Measurements from ENCODE around the gene TRIM24.
"Not testable (repeated sequence)": the region's sequence is repeated elsewhere in the genome, so short reads cannot be mapped to it uniquely, and the experiment has no call there.

The TRIM24 gene

DNA sequence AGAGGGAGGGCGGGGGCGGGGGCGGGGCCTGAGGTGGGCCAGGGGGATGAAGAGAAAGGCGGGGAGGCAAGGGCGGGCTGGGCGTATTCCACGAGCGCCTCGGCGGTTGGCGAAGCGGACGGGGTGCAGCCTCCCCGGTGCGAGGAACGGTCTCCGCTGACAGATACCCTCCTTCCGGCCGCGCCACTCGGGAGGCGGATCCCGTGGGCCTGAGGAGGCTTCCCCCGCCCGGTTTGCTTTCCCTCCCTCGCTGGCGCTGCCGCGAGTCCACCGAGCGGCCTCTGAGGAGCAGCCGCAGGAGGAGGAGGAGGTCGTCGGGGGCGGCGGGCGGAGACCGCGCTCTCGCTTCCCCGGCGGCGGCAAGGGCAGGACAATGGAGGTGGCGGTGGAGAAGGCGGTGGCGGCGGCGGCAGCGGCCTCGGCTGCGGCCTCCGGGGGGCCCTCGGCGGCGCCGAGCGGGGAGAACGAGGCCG is at the start of gene TRIM24:
Gene TRIM24 (plus strand): TSS at position 84 of the 473 bp plus-strand sequence. CDS start 290 bp downstream, at position 374.
- Histone ChIP-seq H3K9me3 (ENCODE audit: low read length) (peaks cover 6% of the 10 kb centered on the region), H2AFZ (ENCODE audit: low read depth, low read length) (peak within 1 kb of the TSS; percentile 85), H3K27me3 (ENCODE audit: insufficient read depth, low read length) (no peaks in the 10 kb centered on the region), H3K36me3 (ENCODE audit: insufficient read depth, low read length) (peaks cover 21% of the 10 kb centered on the region), H3K4me1 (ENCODE audit: insufficient read depth, low read length) (no peaks in the 10 kb centered on the region), H3K4me3 (ENCODE audit: low read length) (peak within 1 kb of the TSS; percentile 88)

DNA sequence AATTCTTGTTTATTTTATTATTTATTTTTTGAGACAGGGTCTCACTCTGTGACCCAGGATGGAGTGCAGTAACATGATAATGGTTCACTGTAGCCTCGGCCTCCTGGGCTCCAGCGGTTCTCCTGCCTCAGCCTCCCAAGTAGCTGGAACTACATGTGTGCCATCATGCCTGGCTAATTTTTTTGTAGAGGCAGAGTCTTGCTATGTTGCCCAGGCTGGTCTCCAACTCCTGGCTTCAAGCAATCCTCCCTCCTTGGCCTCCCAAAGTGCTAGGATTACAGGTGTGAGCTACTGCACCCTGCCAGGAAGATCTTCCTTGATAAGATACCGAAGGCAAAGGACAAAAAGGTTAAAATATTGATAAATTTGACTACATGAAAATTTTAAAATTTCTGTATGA is 48.0 kb upstream of the TRIM24 start:
- not testable (repeated sequence) for H3K36me3 ChIP-seq (ENCODE audit: insufficient read depth, low read length); H3K4me1 ChIP-seq (ENCODE audit: insufficient read depth, low read length); H3K27me3 ChIP-seq (ENCODE audit: insufficient read depth, low read length); H3K9me3 ChIP-seq (ENCODE audit: low read length); H3K4me3 ChIP-seq (ENCODE audit: low read length); H2AFZ ChIP-seq (ENCODE audit: low read depth, low read length)

DNA sequence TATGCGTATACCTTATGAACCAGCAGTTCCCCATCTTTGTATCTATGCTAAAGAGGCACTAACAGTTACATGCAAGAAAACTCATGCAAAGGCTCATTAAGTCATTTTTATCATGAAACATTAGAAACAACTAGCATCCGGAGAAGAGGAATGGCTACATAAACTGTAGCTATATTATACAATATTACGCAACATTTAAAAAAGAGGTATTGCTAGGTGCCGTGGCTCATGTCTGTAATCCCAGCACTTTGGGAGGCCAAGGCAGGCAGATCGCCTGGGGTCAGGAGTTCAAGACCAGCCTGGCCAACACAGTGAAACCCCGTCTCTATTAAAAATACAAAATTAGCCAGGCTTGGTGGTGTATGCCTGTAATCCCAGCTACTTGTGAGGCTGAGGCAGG is 47.1 kb upstream of the TRIM24 start:
- H3K9me3 ChIP-seq (ENCODE audit: low read length); H3K27me3 ChIP-seq (ENCODE audit: insufficient read depth, low read length); H2AFZ ChIP-seq (ENCODE audit: low read depth, low read length); H3K4me3 ChIP-seq (ENCODE audit: low read length); H3K36me3 ChIP-seq (ENCODE audit: insufficient read depth, low read length); H3K4me1 ChIP-seq (ENCODE audit: insufficient read depth, low read length): not testable (repeated sequence)

DNA sequence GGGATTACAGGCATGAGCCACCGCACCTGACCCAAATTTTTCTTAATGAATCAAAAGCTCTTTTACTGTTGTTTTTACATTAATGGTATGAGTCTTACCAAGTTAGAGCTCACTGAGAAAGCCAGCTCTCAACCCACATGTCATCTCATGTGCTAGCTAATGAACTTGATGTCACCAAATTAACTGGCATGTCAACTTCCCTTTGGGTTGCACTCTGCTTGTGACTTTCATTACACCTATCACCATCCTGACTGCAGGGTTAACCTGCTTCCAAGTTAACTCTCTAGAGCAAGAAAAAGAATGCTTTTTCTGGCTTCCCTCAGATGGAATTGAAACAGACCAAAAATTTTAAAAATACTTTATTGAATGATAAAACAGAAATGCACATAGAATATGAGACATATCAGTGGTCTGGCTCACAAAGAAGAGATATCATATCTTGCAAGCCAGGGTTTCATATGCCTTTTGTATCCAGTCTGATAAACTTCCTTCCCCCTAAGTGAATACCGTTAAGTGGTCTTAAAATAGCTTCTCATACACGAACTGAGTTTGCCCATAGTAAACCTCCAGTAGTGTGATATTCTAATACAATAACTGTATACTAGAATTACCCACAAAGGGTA is 42.9 kb upstream of the TRIM24 start:
- no peaks in the 10 kb centered on the region for H3K4me1 ChIP-seq (ENCODE audit: insufficient read depth, low read length)
- H2AFZ ChIP-seq (ENCODE audit: low read depth, low read length), result no peak overlapping the region
- no peaks in the 10 kb centered on the region for H3K36me3 ChIP-seq (ENCODE audit: insufficient read depth, low read length)
- no peaks in the 10 kb centered on the region for H3K9me3 ChIP-seq (ENCODE audit: low read length)
- no peak overlapping the region for H3K4me3 ChIP-seq (ENCODE audit: low read length)
- H3K27me3 ChIP-seq (ENCODE audit: insufficient read depth, low read length), result no peaks in the 10 kb centered on the region

DNA sequence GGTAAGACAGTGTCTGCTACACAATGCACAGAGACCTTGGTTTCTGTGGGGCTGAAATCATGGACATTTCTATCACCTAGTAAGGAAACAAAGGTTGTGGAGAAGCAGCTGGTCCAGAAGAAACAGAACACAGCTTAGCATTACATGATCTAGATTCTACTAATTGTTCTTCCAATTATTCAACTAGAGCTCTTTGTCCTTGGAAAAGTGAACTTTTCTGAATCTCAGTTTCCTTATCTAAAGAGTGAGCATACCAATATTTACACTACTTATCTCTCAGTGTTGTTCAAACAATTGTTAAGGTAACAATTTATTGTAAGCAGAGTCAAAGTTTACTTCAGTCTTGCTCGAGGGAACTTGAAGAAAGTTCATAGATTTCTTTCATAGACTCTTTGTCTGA is 42.3 kb upstream of the TRIM24 start:
- no peak overlapping the region for H3K4me3 ChIP-seq (ENCODE audit: low read length)
- no peaks in the 10 kb centered on the region for H3K4me1 ChIP-seq (ENCODE audit: insufficient read depth, low read length)
- no peaks in the 10 kb centered on the region for H3K27me3 ChIP-seq (ENCODE audit: insufficient read depth, low read length)
- no peaks in the 10 kb centered on the region for H3K9me3 ChIP-seq (ENCODE audit: low read length)
- H2AFZ ChIP-seq (ENCODE audit: low read depth, low read length), result no peak overlapping the region
- no peaks in the 10 kb centered on the region for H3K36me3 ChIP-seq (ENCODE audit: insufficient read depth, low read length)

DNA sequence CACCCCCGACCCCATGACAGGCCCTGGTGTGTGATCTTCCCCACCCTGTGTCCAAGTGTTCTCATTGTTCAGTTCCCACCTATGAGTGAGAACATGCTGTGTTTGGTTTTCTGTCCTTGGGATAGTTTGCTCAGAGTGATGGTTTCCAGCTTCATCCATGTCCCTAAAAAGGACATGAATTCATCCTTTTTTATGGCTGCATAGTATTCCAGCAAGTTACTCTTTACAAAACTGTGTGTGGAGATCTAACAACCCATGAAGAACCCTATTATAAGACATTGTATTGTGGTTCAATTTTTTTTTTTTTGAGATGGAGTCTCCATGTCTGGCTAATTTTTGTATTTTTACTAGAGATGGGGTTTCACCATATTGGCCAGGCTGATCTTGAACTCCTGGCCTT is 41.7 kb upstream of the TRIM24 start:
- not testable (repeated sequence) for H2AFZ ChIP-seq (ENCODE audit: low read depth, low read length); H3K27me3 ChIP-seq (ENCODE audit: insufficient read depth, low read length); H3K4me3 ChIP-seq (ENCODE audit: low read length); H3K36me3 ChIP-seq (ENCODE audit: insufficient read depth, low read length); H3K9me3 ChIP-seq (ENCODE audit: low read length); H3K4me1 ChIP-seq (ENCODE audit: insufficient read depth, low read length)

DNA sequence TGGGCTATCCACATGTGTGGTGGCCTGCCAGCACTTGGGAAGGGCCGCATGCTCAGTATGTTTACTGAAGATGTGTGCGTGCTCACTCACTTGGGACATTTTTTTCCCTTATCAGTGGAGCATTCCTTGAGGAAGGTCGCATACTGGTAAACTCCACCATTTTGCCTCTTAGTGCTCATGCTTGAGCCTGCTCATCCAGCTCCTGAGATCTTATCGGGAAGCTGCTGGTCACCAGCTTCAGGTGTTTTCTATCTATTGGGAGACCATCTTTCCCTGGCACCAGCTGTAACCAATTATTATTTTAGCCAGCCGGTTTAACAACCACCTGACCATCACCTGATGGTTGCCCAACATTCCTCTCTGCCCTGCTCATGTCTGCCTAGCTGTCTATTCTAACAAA is 35.0 kb upstream of the TRIM24 start:
- Histone ChIP-seq H3K9me3 (ENCODE audit: low read length) (peaks cover 14% of the 10 kb centered on the region), H3K27me3 (ENCODE audit: insufficient read depth, low read length) (no peaks in the 10 kb centered on the region), H3K4me1 (ENCODE audit: insufficient read depth, low read length) (no peaks in the 10 kb centered on the region), H3K36me3 (ENCODE audit: insufficient read depth, low read length) (no peaks in the 10 kb centered on the region), H3K4me3 (ENCODE audit: low read length) (no peak overlapping the region), H2AFZ (ENCODE audit: low read depth, low read length) (no peak overlapping the region)

DNA sequence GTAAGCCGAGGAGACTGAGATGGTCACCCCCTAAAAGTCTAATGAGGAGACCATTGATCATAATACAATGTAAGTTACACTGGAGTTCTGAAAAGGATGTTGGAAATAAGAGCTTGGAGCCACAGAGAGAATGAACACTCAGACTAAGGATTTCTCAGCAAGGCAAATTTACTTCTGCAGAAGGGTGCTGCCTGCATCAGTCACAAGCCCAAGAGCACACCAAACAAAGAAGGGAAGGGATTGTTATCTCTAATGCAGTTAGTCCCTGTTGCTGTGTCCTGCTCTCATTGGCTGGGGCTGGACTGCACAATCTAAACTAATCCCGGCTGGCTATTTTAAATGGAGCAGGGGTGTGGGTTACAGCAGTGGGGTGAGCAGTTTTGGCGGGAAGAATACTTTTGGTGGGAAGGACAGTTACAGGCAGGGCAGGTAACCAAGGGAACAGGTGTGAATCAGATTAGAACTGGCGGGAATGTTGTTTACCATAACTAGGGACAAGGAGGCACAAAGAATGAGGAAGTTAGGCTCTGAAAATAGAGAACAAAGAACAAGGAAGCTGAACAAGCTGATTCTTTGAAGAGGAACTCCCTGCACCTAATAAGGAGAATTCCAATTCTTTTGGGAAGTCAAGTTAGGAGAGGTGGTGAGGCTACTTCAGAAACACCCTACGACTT is 30.3 kb upstream of the TRIM24 start:
- Histone ChIP-seq H3K36me3 (ENCODE audit: insufficient read depth, low read length) (no peaks in the 10 kb centered on the region), H3K4me3 (ENCODE audit: low read length) (no peak overlapping the region), H3K27me3 (ENCODE audit: insufficient read depth, low read length) (no peaks in the 10 kb centered on the region), H3K4me1 (ENCODE audit: insufficient read depth, low read length) (no peaks in the 10 kb centered on the region), H3K9me3 (ENCODE audit: low read length) (peaks cover 29% of the 10 kb centered on the region), H2AFZ (ENCODE audit: low read depth, low read length) (no peak overlapping the region)

DNA sequence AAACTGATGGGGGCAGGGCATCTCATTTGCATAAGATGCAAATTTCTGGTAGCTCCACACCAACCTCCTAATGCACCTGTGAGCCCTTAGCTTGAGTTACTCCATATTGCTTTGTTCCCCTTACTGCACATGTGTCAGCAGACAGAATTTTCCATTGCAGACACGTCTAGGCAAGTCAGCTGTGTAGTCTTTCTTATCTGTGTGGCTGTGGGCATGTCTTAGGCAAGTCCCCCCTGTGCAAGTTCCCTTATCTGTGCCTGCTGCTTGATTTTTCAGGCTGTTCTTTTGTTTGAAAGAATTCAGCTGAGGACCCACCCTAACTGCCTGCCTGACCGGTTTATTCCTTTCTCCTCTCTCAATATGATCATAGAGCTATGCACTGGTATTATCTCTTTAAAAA is 28.5 kb upstream of the TRIM24 start:
- Histone ChIP-seq H3K4me3 (ENCODE audit: low read length) (no peak overlapping the region), H3K4me1 (ENCODE audit: insufficient read depth, low read length) (no peaks in the 10 kb centered on the region), H3K36me3 (ENCODE audit: insufficient read depth, low read length) (no peaks in the 10 kb centered on the region), H2AFZ (ENCODE audit: low read depth, low read length) (no peak overlapping the region), H3K9me3 (ENCODE audit: low read length) (peaks cover 25% of the 10 kb centered on the region), H3K27me3 (ENCODE audit: insufficient read depth, low read length) (no peaks in the 10 kb centered on the region)

DNA sequence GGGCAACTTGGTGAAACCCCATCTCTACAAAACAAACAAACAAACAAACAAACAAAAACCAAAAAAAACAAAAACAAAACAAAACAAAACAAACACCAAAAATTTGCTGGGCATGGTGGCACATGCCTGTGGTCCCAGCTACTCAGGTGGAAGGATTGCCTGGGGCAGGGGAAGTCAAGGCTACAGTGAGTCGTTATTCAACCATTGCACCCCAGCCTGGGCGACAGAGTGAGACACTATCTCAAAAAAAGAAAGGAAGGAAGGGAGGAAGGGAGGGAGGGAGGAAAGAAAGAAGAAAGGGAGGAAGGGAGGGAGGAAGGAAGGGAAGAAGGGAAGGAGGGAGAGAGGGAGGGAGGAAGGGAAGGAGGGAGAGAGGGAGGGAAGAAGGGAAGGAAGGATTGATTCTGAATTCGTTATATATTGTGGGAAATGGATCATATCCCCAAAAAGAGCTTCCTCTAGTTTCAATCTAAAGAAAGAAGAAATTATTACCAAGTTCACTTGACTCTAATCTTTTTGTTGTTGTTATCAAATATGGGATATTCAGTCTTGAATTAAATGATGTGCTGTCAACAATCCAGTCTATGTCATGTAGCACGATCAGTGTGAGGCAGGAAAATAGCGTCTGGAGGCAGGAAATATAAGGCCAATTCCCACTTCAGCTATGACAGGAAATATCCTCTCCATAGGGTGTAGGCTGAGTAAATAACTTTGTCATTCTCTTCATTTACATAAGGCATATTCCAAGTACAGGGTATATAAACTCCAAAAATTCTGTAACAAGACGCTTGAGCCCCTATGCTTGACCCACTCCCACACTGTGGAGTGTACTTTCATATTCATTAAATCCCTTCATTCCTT is 26.2 kb upstream of the TRIM24 start:
- Histone ChIP-seq H3K4me1 (ENCODE audit: insufficient read depth, low read length) (no peaks in the 10 kb centered on the region), H3K9me3 (ENCODE audit: low read length) (peaks cover 25% of the 10 kb centered on the region), H2AFZ (ENCODE audit: low read depth, low read length) (no peak overlapping the region), H3K27me3 (ENCODE audit: insufficient read depth, low read length) (no peaks in the 10 kb centered on the region), H3K4me3 (ENCODE audit: low read length) (no peak overlapping the region), H3K36me3 (ENCODE audit: insufficient read depth, low read length) (no peaks in the 10 kb centered on the region)

DNA sequence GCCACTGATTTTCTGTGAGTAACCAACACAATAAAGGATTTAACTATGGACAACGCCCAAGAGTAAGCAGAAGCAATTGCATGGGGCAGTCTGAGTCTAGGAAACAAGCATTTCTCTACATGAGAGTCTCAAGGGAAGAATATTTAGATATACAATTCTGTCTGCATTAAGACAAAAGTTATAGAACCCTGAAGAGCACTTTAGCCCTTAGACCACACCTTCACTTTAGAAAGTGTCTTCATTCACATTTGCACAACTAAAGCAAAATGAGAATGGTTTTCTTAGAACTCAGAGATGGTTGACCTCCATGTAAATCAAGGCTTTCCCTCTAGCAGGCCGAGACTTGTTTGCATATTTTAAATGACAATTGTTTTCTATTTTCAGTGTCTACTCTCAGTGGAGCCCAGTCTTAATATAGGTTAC is 25.5 kb upstream of the TRIM24 start:
- Histone ChIP-seq H3K27me3 (ENCODE audit: insufficient read depth, low read length) (no peaks in the 10 kb centered on the region), H2AFZ (ENCODE audit: low read depth, low read length) (no peak overlapping the region), H3K36me3 (ENCODE audit: insufficient read depth, low read length) (no peaks in the 10 kb centered on the region), H3K4me1 (ENCODE audit: insufficient read depth, low read length) (no peaks in the 10 kb centered on the region), H3K9me3 (ENCODE audit: low read length) (peaks cover 24% of the 10 kb centered on the region), H3K4me3 (ENCODE audit: low read length) (no peak overlapping the region)

DNA sequence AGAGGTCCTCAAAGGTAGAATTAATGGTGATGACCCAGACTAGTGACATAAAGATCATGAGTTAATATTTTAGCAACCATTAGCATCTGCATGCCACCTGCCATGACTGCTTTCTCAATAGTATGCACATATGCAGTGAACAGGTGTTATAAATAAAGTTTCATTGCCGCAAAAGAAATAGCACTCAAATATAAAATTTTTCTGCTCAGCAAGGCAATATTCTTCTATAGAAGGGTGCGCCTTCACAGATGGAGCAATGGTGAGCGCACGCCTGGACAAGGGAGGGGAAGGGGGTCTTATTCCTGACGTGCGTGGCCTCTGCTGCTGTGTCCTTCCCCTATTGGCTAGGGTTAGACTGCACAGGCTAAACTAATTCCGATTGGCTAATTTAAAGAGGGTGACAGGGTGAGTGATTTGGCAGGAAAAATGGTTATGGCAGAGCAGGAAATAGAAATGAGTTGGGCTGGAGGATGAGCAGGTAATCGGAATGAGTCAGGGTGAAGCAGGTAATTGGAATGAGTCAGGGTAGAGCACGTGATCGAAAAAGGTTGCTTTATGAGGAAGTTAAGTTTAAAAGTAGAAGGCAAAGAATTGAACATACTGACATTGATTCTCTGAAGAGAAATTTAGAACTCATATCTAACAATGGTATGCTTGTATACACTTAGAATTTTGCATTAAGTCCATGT is 24.7 kb upstream of the TRIM24 start:
- no peaks in the 10 kb centered on the region for H3K27me3 ChIP-seq (ENCODE audit: insufficient read depth, low read length)
- peaks cover 17% of the 10 kb centered on the region for H3K9me3 ChIP-seq (ENCODE audit: low read length)
- H3K36me3 ChIP-seq (ENCODE audit: insufficient read depth, low read length), result no peaks in the 10 kb centered on the region
- no peaks in the 10 kb centered on the region for H3K4me1 ChIP-seq (ENCODE audit: insufficient read depth, low read length)
- no peak overlapping the region for H2AFZ ChIP-seq (ENCODE audit: low read depth, low read length)
- no peak overlapping the region for H3K4me3 ChIP-seq (ENCODE audit: low read length)

DNA sequence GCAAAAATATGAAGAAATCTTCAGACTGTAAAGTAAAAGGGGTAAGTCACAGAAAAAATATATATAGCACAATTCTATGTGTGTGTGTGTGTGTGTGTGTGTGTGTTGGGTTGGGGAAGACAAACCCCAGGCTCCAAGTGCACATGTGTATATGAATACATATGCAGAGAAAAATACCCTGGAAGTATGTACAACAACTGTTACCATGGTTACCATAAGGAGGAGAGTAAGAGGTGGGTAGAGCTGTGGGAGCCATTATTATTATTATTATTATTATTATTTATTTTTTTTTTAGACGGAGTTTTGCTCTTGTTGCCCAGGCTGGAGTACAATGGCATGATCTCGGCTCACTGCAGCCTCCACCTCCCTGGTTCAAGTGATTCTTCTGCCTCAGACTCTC is 23.7 kb upstream of the TRIM24 start:
- Histone ChIP-seq H3K36me3 (ENCODE audit: insufficient read depth, low read length) (no peaks in the 10 kb centered on the region), H2AFZ (ENCODE audit: low read depth, low read length) (no peak overlapping the region), H3K27me3 (ENCODE audit: insufficient read depth, low read length) (no peaks in the 10 kb centered on the region), H3K4me1 (ENCODE audit: insufficient read depth, low read length) (no peaks in the 10 kb centered on the region), H3K4me3 (ENCODE audit: low read length) (no peak overlapping the region), H3K9me3 (ENCODE audit: low read length) (peaks cover 11% of the 10 kb centered on the region)
